MCF 10A (cell line): ENCODE data around the gene SUPT6H. TPM values are rescaled to one million over a fixed set of nuclear protein-coding genes. Genes with fewer than 3 reads are reported as not detected.

Experiments
- BruUV-seq: library from RNA; stranded (reverse); fragments of 400-500 nt; replicated peaks from 2 replicates; lab custom pipeline; 2021; lab: Mats Ljungman, UMichigan
- CTCF ChIA-PET: fragments of 300-600 bp; sonication (Branson Sonifier 250); formaldehyde crosslinking; extraction: SDS; loops from one replicate; lab custom pipeline; 2021; ENCODE audit warnings: antibody characterized with exemption, inconsistent platforms; lab: Yijun Ruan, JAX
- POLR2A ChIA-PET: fragments of 300-600, 350-650 bp; sonication (Branson Sonifier 250); formaldehyde crosslinking; extraction: SDS; loops from one replicate; lab custom pipeline; 2020; ENCODE audit warnings: antibody characterized with exemption, inconsistent platforms; lab: Yijun Ruan, JAX
- DNase-seq: peaks from one replicate; pipeline ENCODE4 v3.0.0-alpha.2; 2018; ENCODE audit not compliant: unreplicated experiment
- H3K27ac Mint-ChIP-seq: one replicate; pipeline ENCODE4 v1.8.0; 2022; ENCODE audit warnings: mild to moderate bottlenecking, low read depth, mixed read lengths; ENCODE audit not compliant: unreplicated experiment
- H3K27me3 Mint-ChIP-seq: one replicate; pipeline ENCODE4 v1.8.0; 2022; ENCODE audit warnings: mixed read lengths; ENCODE audit not compliant: insufficient read depth, unreplicated experiment
- H3K36me3 Mint-ChIP-seq: one replicate; pipeline ENCODE4 v1.8.0; 2022; ENCODE audit warnings: mild to moderate bottlenecking, moderate library complexity, mixed read lengths; ENCODE audit not compliant: insufficient read depth, unreplicated experiment
- H3K4me1 Mint-ChIP-seq: one replicate; pipeline ENCODE4 v1.8.0; 2022; ENCODE audit warnings: mixed read lengths; ENCODE audit not compliant: insufficient read depth, unreplicated experiment
- H3K4me3 Mint-ChIP-seq: one replicate; pipeline ENCODE4 v1.8.0; 2022; ENCODE audit warnings: mild to moderate bottlenecking, moderate library complexity, mixed read lengths; ENCODE audit not compliant: unreplicated experiment
- H3K9me3 Mint-ChIP-seq: one replicate; pipeline ENCODE4 v1.8.0; 2022; ENCODE audit warnings: mixed read lengths; ENCODE audit not compliant: unreplicated experiment
- CTCF ChIP-seq: fragments of 200-600 bp; IDR thresholded peaks from one replicate; pipeline ENCODE4 v1.8.0; 2022; ENCODE audit warnings: antibody characterized with exemption, mild to moderate bottlenecking; ENCODE audit not compliant: unreplicated experiment
- intact Hi-C: fragments of 100-400 bp; cut with micrococcal nuclease; formaldehyde crosslinking; loops from 2 replicates; pipeline ENCODE4 v1.14.1; 2022
- total RNA-seq: library from RNA; stranded (reverse); gene quantifications from 2 replicates; pipeline ENCODE4 v1.2.3, GENCODE V29; 2022

The SUPT6H gene
- total RNA-seq, 1 experiment from 2014 or later: 81.7 TPM

- H3K9me3 Mint-ChIP-seq: no peaks in the 10 kb centered on the region
- no peak for DNase-seq
- H3K36me3 Mint-ChIP-seq: peaks cover 83% of the 10 kb centered on the region
- POLR2A ChIA-PET: interaction anchor here (0.9 to 2.3 kb wide), 5 partner anchors 9 to 48 kb away, joined by 3 to 11 read pairs (median 4); no protein-coding TSS in a partner anchor
- no TSS peak for BruUV-seq
- intact Hi-C loops: no loop called here
- CTCF ChIA-PET: interaction anchor here (0.9 to 1.1 kb wide), 3 partner anchors 9 to 24 kb away, joined by 3 read pairs; no protein-coding TSS in a partner anchor
- H3K4me1 Mint-ChIP-seq: no peaks in the 10 kb centered on the region
- no peak for TF ChIP-seq CTCF
- no peaks in the 10 kb centered on the region for H3K27me3 Mint-ChIP-seq
- H3K4me3 Mint-ChIP-seq: no peak overlapping the region
- no peak overlapping the region for H3K27ac Mint-ChIP-seq
These were observed 42.0 kb upstream of the SUPT6H start for GRCh38 chr17:28620010-28620409.

DNA sequence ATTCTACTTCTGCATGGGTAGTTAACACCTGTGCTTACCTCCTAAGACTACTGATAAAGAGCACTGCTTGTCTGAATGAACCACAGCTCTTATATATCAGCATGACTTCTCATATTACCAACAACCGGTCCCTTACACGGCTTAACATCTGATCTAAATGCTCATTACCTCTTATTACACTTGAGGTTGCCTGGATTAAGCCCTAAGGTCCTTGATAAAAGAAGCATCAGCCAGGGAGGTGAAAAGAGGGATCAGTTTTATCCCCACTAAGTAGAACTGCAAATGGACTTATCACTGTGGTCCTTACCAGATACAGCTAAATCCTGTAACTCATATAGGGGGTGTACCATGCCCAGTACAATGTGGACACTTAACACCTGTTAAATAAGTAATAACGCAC, 39.8 kb upstream of the SUPT6H start:
- Mint-ChIP-seq H3K4me1 (peaks cover 10% of the 10 kb centered on the region), H3K36me3 (peaks cover 81% of the 10 kb centered on the region)

DNA sequence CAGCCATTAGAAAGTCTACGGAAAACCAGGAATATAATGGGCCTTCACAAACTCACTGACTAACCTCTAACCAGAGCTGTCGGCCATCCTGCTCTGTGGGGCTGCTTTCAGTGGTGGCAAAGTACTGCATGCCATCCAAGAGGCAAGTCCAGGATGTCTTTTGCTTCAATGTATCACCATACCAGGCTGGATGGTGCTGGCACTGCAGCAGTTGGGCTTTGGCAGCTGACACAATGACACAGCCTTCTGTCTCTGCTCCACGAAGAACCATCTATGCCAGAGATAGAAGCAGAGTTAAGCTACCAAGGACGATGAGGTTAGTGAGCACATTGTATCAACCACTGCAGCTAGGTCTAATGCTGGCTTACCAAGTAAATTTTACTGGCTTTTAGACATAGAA, 38.3 kb upstream of the SUPT6H start:
- Mint-ChIP-seq H3K4me3 (no peak overlapping the region), H3K27ac (no peak overlapping the region), H3K27me3 (no peaks in the 10 kb centered on the region), H3K4me1 (peaks cover 10% of the 10 kb centered on the region), H3K9me3 (no peaks in the 10 kb centered on the region), H3K36me3 (peaks cover 86% of the 10 kb centered on the region)
- no peak for DNase-seq
- no peak for TF ChIP-seq CTCF
- intact Hi-C loops: no loop called here
- CTCF ChIA-PET: interaction anchor here (0.9 to 1.6 kb wide), 3 partner anchors 11 to 23 kb away, joined by 3 to 5 read pairs (median 5); no protein-coding TSS in a partner anchor
- POLR2A ChIA-PET: interaction anchor here (1.3 to 2.0 kb wide), 2 partner anchors 12 to 25 kb away, joined by 3 to 5 read pairs; partner anchors contain the start of gene SPAG5
- no TSS peak for BruUV-seq

More for the DNA sequence above, 39.8 kb upstream of the SUPT6H start:
- no peak overlapping the region for H3K27ac Mint-ChIP-seq
- no peak for TF ChIP-seq CTCF
- ChIA-PET CTCF (interaction anchor here (0.5 to 1.2 kb wide), 4 partner anchors 9 to 49 kb away, joined by 3 to 5 read pairs (median 4); no protein-coding TSS in a partner anchor), POLR2A (interaction anchor here (0.7 to 2.0 kb wide), 3 partner anchors 21 to 275 kb away, joined by 3 to 5 read pairs (median 3); partner anchors contain the start of gene SPAG5)
- H3K4me3 Mint-ChIP-seq: no peak overlapping the region
- intact Hi-C loops: no loop called here
- no peak for DNase-seq
- H3K9me3 Mint-ChIP-seq: no peaks in the 10 kb centered on the region
- no peaks in the 10 kb centered on the region for H3K27me3 Mint-ChIP-seq
- no TSS peak for BruUV-seq

- Mint-ChIP-seq H3K27me3 (no peaks in the 10 kb centered on the region), H3K9me3 (no peaks in the 10 kb centered on the region), H3K4me1 (peaks cover 10% of the 10 kb centered on the region), H3K4me3 (no peak overlapping the region), H3K36me3 (peaks cover 83% of the 10 kb centered on the region), H3K27ac (no peak overlapping the region)
- intact Hi-C loops: no loop called here
- no peak for DNase-seq
- no peak for TF ChIP-seq CTCF
- ChIA-PET POLR2A (interaction anchor here (1.3 to 2.0 kb wide), 2 partner anchors 12 to 25 kb away, joined by 3 to 5 read pairs; partner anchors contain the start of gene SPAG5), CTCF (interaction anchor here (0.9 to 1.6 kb wide), 2 partner anchors 11 to 23 kb away, joined by 3 to 5 read pairs; no protein-coding TSS in a partner anchor)
- no TSS peak for BruUV-seq
These were observed 37.9 kb upstream of the SUPT6H start for GRCh38 chr17:28624148-28624547.
